Measurements from ENCODE around the gene CBARP. TPM values are rescaled to one million over a fixed set of nuclear protein-coding genes. Genes with fewer than 3 reads are reported as not detected.

CBARP gene
- total RNA-seq, 2 experiments from 2014 or later, result 0.49 to 0.86 TPM

DNA sequence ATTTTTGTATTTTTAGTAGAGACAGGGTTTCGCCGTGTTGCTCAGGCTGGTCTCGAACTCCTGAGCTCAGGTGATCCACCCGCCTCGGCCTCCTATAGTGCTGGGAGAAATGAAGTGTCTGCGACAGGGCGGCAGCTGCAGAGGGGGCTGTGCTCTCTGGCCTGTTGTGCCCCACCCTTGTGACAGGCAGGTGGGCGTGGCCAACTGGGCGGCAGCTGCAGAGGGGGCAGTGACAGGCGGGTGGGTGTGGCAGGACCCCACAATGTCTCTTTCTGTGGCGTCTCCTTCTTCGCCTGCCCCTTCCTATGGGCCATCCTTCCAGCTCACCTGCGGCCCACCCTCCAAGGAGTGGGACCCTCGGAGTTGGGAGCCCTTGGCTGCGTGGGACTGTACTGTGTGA, 20.4 kb downstream of the CBARP start:
- ATAC-seq (no peak), DNase-seq (no peak)
- Mint-ChIP-seq H3K27me3 (no peaks in the 10 kb centered on the region), H3K27ac (no peak overlapping the region), H3K4me1 (ENCODE audit: low read depth) (peaks cover 17% of the 10 kb centered on the region), H3K9me3 (no peaks in the 10 kb centered on the region), H3K36me3 (ENCODE audit: low read depth) (peaks cover 7% of the 10 kb centered on the region), H3K4me3 (no peak overlapping the region)
- intact Hi-C loops (cut with micrococcal nuclease), result no loop called here
- CTCF ChIA-PET, result interaction anchor here (0.9 to 2.5 kb wide), 3 partner anchors 23 to 104 kb away, joined by 3 to 7 read pairs (median 4); partner anchors contain the start of gene ATP5F1D
- POLR2A ChIA-PET, result no interaction called here
- TF ChIP-seq, protein P1, sequence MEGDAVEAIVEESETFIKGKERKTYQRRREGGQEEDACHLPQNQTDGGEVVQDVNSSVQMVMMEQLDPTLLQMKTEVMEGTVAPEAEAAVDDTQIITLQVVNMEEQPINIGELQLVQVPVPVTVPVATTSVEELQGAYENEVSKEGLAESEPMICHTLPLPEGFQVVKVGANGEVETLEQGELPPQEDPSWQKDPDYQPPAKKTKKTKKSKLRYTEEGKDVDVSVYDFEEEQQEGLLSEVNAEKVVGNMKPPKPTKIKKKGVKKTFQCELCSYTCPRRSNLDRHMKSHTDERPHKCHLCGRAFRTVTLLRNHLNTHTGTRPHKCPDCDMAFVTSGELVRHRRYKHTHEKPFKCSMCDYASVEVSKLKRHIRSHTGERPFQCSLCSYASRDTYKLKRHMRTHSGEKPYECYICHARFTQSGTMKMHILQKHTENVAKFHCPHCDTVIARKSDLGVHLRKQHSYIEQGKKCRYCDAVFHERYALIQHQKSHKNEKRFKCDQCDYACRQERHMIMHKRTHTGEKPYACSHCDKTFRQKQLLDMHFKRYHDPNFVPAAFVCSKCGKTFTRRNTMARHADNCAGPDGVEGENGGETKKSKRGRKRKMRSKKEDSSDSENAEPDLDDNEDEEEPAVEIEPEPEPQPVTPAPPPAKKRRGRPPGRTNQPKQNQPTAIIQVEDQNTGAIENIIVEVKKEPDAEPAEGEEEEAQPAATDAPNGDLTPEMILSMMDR (IDR thresholded peaks at IDR 0.05), result no peak

DNA sequence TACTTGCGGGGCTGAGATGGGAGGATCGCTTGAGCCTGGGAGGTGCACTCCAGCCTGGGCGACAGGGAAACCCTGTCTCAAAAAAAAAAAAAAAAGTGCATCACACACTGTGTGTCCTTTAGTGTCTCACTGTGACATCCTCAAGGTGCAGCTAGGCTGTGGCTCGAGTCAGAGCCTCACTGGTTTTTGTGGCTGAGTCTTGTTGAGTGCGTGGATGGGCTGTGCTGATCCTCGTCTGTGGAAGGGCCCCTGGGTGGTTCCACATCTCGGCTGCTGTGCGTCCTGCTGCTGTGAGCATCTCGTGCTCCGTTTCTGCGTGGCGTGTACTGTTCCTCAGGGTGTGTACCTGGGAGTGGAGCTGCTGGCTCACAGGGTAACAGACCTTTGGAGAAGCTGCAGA, 21.0 kb downstream of the CBARP start:
- no peaks in the 10 kb centered on the region for H3K9me3 Mint-ChIP-seq
- ChIA-PET POLR2A (interaction anchor here (0.8 kb wide), 1 partner anchor 11 kb away, joined by 4 read pairs; no protein-coding TSS in a partner anchor), CTCF (interaction anchor here (1.3 to 2.5 kb wide), 3 partner anchors 17 to 103 kb away, joined by 3 to 7 read pairs (median 4); partner anchors contain the start of gene ATP5F1D)
- no peaks in the 10 kb centered on the region for H3K27me3 Mint-ChIP-seq
- H3K36me3 Mint-ChIP-seq (ENCODE audit: low read depth), result peaks cover 7% of the 10 kb centered on the region
- DNase-seq (no peak), ATAC-seq (no peak)
- H3K27ac Mint-ChIP-seq, result no peak overlapping the region
- peaks cover 18% of the 10 kb centered on the region for H3K4me1 Mint-ChIP-seq (ENCODE audit: low read depth)
- H3K4me3 Mint-ChIP-seq, result no peak overlapping the region
- TF ChIP-seq, protein P1 (IDR thresholded peaks at IDR 0.05), result no peak
- intact Hi-C loops (cut with micrococcal nuclease), result no loop called here

DNA sequence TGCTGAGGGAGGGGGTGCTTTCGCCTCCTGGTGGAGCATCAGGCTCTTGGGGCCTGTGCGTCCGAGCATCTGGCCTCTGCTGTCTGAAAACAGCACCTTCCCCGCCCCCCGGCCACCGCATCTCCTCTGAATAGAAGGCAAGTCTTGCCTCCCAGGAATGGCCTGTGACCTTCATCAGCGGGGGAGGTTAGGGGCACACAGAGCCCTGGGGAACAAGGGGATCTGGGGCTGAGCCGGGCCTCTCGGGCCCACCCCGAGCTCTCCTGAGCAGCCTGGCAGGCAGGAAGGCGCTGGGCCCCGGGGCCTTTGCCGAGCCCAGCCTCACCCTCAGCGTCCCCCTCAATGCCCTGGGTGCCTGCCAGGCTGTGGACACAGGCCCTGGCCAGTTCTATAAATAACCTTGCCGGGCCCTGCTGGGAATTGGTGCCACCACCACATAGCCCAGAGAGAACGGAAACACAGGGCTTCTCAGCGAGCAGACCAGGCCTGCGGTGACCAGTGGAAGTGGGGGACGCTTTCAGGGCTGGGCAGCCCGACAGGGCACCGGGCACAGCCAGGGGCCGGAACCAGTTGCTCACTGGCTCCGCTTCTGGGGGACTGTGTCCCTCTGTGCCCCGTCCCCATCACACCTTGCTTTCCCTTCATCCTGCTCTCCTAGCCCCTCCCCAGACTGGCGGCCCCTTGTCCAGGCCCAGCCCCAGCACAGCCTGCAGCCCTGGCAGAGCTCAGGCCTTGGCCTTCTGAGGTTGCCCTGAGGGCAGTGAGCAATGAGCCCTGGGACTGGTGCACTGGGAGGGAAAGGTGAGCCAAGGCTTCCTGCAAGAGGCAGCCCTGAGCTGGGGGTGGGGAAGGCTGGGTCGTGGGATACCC, 22.7 kb downstream of the CBARP start:
- TF ChIP-seq, protein P1 (IDR thresholded peaks at IDR 0.05), result no peak
- Mint-ChIP-seq H3K4me3 (no peak overlapping the region), H3K27me3 (no peaks in the 10 kb centered on the region), H3K36me3 (ENCODE audit: low read depth) (peaks cover 7% of the 10 kb centered on the region), H3K27ac (no peak overlapping the region), H3K4me1 (ENCODE audit: low read depth) (peaks cover 23% of the 10 kb centered on the region), H3K9me3 (no peaks in the 10 kb centered on the region)
- DNase-seq, result no peak
- ATAC-seq, result no peak
- CTCF ChIA-PET, result interaction anchor here (0.9 to 1.4 kb wide), 2 partner anchors 12 to 29 kb away, joined by 3 to 7 read pairs; no protein-coding TSS in a partner anchor
- POLR2A ChIA-PET, result interaction anchor here (0.7 to 1.3 kb wide), 3 partner anchors 14 to 124 kb away, joined by 3 read pairs; no protein-coding TSS in a partner anchor
- intact Hi-C loops (cut with micrococcal nuclease), result no loop called here

DNA sequence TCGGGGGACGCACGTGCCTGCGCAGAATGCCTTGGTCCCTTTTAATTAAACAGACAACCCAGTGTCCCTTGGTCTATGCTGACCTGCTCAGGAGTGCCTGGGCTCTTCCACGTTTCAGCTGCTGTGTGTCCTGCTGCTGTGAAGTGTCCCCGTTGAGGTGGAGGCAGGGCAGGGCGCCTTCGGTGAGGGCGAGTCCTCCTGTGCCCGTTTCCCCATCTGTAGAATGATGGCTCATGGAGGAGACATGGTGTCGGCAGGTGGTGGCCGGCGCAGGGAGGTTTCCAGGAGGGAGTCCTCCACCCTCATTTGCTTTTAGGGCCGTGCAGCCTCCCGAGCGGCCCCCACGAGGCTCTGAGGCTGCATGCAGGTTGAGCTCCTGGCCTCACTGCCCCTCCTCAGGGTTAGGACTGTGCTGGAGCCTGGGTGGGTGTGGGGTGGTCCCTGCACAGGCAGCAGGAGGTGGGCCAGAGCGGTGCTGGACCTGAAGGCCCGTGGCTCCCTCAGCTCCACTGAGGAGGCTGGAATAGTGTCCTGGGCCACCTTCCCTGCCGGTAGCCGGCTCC, 23.4 kb downstream of the CBARP start:
- no peak for ATAC-seq
- Mint-ChIP-seq H3K27ac (peak overlapping the region; percentile 90), H3K27me3 (no peaks in the 10 kb centered on the region)

More for the DNA sequence above, 23.4 kb downstream of the CBARP start:
- ChIA-PET CTCF (interaction anchor here (0.6 to 1.4 kb wide), 3 partner anchors 8 to 101 kb away, joined by 3 to 7 read pairs (median 4); no protein-coding TSS in a partner anchor), POLR2A (interaction anchor here (0.9 to 1.3 kb wide), 4 partner anchors 24 to 134 kb away, joined by 3 to 4 read pairs (median 3); no protein-coding TSS in a partner anchor)
- H3K36me3 Mint-ChIP-seq (ENCODE audit: low read depth), result peaks cover 10% of the 10 kb centered on the region
- TF ChIP-seq, protein P1 (IDR thresholded peaks at IDR 0.05), result no peak
- H3K4me3 Mint-ChIP-seq, result no peak overlapping the region
- peaks cover 26% of the 10 kb centered on the region for H3K4me1 Mint-ChIP-seq (ENCODE audit: low read depth)
- DNase-seq, result no peak
- no peaks in the 10 kb centered on the region for H3K9me3 Mint-ChIP-seq
- intact Hi-C loops (cut with micrococcal nuclease), result no loop called here

All from activated CD8-positive, alpha-beta T cell treated with anti-CD3 and anti-CD28 coated beads for 36 hours (primary cell).